Stimulated activated CD8-positive, alpha-beta memory T cell treated with anti-CD3 and anti-CD28 coated beads, Interleukin-15, amount 100 ng/mL, for 4 hours (primary cell): ENCODE measurements around the gene NXNL2.

Experiments
- DNase-seq, 2 donors: peaks; one replicate each; pipeline ENCODE4 v3.0.0-alpha.2; 2020; ENCODE audit warnings: low read depth in 2 of 2

Gene NXNL2

DNA sequence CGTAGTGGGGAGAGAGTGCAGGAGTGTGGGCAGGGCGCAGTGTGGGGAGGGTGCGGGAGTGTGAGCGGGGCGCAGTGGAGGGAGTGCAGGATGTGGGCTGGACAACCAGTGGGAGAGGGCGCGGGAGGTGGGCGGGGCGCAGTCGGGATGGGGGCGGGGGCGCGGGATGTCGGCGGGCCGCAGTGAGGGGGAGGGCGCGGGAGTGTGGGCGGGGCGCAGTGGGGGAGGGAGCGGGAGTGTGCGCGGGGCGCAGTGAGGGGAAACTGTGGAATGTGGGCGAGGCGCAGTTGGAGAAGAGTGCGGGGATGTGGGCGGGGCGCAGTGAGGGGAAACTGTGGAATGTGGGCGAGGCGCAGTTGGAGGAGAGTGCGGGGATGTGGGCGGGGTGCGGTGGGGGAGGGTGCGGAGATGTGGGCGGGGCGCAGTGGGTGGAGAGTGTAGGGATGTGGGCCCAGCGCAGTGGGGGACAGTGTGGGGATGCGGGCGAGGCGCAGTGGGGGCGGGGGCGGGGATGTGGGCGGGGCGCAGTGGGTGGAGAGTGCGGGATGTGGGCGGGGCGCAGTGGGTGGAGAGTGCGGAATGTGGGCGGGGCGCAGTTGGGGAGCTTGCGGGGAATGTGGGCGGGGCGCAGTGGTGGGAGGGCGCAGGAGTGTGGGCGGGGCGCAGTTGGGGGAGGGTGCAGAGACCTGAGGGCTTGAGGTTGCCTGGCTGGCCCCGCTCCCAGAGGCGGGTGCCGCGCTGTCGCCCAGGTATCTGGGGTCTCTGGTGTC lies at the start of gene NXNL2:
NXNL2 (plus strand) TSS at position 723 of the 770 bp plus-strand sequence. CDS start 257 bp downstream, outside the sequence.
- DNase-seq, result peak; percentile 4 to 30

DNA sequence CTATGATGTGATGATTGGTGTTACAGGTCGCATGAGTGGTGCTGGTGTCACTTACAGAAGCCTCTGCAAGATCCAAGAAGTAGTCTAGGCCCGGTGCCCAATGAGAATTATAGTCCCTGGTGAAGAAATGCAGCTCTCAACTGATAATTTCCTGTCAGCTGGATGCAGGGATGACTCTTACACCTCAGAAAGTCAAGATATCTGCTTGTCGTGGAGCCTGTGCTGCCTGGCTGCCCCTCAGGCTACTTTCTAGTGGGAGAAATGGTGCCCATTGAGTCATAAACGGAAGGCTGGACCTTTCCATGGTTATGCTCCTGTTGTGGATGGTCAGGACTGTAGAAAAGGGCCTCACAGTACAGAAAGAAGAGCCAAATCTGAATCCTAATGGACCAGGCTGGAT lies 46.8 kb upstream of the NXNL2 start:
- DNase-seq, result no peak

DNA sequence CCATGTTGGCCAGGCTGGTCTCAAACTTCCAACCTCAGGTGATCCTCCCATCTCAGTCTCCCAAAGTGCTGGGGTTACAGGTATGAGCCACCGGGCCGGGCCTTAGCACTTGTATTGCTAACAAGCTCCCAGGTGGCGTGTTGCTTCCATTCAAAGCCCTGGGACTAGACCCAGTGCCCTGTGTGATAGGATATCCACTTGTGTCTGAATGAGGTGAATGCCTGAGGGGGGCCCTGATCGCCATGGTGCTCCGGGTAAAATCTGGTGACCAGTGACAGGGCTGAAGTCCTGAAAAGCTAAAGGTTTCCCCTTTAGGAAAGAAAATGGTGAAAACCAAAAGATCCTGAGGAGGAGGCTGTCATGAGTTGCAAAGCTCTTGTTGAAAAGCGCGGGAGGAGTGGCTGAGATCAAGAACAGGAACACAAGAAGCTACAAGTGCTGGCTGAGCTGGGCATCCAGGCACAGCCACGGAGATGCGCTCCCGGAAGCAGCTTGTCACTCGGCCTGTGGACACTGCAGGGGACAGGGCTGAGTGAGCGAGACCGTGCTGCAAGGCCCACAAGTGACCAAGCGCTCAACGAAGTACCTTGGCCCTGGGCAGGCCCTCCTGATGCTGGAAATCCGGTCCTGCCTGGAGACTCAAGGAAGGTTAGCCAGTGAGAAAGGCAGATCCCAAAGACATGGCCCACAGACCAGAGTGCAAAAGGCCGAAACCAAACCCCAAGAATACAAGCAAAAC lies 39.8 kb upstream of the NXNL2 start:
- no peak for DNase-seq

- DNase-seq, result no peak
Measured at GRCh38 chr9:88497224-88497623, 37.8 kb upstream of the NXNL2 start.

DNA sequence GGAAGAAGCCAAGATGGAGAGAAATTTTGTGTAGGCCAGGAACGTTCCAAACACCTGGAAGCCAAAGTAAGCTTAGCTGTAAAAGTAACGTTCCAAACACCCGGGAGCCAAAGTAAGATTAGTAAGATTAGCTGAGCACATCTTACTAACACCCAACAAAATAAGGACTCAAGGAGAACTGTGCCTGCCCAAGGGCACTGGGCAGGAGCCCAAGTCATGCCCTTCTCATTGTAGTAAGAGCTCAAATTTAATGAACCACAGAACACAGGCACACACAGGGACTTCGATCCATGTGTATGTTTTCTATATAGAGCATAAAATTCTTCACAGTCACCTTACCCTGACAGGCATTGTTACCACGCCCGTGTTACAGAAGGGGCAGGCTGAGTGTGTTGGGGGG lies 36.1 kb upstream of the NXNL2 start:
- no peak for DNase-seq

GRCh38 chr9:88501086-88501485 lies 33.9 kb upstream of the NXNL2 start:
- DNase-seq, result no peak

DNA sequence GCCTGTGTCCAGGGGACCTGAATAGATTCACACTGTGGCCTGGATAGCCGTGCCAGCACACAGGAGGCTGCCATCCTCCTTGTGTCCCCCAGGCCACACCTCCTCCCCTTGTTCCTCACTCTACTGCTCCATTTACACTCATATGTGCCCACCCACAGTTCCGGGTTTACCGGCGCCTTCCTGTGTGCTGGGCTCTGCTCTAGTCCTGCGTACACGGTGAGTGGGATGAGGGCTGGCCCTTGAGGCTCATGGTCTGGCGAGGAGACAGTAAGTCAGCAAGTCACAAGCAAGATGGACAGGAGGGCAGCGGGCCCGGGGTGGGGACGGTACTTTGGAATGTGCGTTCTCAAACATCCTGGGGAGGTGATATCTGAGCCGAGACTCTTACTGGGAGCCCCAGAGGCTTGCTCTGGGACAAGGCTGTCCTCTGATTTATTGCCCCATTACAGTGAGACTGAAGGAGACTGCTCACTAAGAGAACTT lies 32.4 kb upstream of the NXNL2 start:
- DNase-seq, result no peak

GRCh38 chr9:88503081-88503844 lies 31.7 kb upstream of the NXNL2 start:
- DNase-seq, result no peak

DNA sequence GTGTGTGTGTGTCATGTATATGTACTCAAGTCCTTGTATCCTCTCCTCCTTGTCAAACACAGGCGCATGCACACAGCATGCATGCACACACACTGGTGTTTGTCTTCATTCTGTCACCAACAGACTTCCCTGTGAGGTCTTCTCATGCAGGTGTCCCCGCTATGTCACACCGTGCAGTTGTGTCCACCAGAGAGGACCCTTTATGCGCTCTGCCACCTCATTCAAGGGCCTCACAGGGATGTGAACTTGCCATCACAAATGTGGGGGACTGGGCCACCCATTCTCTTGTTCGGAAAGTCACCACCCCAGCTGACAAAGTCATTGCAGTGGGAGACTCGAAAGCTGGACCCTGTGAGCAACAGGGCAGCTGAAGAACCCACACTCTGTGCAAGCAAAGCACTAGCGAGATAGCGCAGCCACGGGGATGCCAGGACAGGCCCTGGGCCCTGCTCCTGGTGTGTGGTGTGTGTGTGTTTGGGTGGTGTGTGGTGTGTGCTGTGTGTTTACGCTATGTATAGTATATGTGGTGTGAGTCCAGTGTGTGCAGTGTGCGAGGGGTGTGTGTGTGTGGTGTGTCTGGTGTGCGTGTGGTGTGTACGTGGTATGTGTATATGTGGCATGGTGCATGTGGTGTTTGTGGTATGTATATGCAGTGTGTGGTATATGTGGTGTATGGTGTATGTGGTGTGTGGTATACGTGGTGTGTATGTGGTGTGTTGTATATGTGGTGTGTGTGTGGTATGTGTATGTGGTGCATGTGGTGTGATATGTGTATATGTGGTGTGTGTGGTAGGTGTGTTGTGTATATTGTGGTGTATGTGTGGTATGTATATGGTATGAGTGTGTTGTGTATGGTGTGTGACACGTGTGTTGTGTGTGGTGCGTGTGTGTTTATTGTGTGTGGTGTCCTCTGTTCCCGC lies 30.9 kb upstream of the NXNL2 start:
- DNase-seq, result no peak

GRCh38 chr9:88508326-88508725 lies 26.7 kb upstream of the NXNL2 start:
- no peak for DNase-seq

DNA sequence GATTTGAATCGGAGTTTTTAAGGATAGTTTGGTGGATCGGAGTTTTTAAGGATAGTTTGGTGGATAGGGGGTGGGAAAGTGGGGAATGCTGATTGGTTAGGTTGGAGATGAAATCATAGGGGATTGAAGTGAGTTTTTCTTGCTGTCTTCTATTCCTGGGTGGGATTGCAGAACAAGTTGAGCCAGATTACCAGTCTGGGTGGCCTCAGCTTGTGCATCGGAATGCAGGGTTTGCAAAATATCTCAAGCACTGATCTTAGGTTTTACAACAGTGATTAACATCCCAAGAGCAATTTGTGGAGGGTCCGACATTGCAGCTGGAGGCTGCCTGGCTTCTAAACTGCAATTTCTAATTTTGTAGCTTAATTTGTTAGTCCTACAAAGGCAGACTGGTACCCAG lies 23.1 kb upstream of the NXNL2 start:
- no peak for DNase-seq

GRCh38 chr9:88514247-88514646 lies 20.7 kb upstream of the NXNL2 start:
- DNase-seq, result no peak

GRCh38 chr9:88521308-88521707 lies 13.7 kb upstream of the NXNL2 start:
- DNase-seq, result no peak

DNA sequence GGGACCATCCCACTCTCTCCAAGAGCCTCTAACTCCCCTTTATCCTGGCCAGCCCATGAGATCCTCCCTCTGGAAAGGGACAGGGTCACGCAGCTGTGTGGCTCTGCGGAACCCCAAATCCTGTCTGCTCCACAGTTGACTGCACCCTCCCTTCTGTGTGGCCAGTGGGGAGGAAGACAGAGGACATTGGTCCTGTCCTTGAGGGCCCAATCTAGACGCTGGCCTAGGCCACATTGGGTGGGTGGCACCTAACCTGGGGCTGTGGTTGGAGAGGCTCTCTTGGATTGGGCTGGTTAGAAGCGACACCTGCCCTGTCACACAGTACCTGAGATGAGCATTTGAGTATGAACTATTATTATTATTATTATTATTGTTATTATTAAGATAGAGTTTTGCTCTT lies 12.6 kb upstream of the NXNL2 start:
- no peak for DNase-seq

DNA sequence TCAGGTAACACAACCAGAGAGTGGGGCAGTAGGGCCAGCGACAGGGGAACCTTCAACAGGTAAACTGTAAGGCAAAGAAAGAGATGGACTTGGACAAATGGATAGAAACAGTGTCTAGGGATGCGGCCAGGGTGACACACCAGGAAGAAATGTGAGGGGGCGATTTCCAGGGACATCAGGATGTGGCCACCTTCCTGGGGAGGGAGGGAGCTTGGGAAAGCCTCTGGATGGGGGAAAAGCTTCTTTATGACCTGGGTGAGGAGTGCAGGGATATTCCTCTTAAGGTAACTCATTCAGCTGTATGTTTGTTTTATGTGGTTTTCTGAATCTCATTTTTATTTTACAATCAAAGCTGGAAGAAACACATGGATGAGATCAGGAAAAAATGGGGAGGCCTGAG lies 11.9 kb upstream of the NXNL2 start:
- DNase-seq, result no peak

GRCh38 chr9:88524911-88525310 lies 10.1 kb upstream of the NXNL2 start:
- DNase-seq, result no peak

- DNase-seq, result no peak
Measured at GRCh38 chr9:88527618-88528017, 7.4 kb upstream of the NXNL2 start.

GRCh38 chr9:88528080-88528790 lies 6.7 kb upstream of the NXNL2 start:
- no peak for DNase-seq

DNA sequence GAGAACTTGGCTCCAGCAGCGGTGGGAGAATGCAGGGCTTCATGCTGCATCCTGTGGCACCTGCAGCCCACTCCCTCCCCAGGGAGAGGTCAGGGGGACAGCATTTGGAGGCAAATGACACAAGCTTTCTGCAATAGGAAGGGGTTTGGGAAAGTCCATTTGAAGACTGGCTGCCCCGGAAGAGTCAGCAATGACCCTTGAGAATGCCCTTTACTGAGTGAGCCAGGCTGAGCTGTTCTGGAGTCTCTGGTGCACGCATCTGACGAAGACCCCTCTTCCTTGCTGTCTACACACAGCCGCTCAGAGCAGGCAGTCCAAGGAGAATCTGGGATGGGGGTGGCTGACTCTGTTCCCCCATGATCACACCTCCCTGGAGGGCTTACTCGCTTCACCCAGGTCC lies 5.5 kb upstream of the NXNL2 start:
- no peak for DNase-seq

DNA sequence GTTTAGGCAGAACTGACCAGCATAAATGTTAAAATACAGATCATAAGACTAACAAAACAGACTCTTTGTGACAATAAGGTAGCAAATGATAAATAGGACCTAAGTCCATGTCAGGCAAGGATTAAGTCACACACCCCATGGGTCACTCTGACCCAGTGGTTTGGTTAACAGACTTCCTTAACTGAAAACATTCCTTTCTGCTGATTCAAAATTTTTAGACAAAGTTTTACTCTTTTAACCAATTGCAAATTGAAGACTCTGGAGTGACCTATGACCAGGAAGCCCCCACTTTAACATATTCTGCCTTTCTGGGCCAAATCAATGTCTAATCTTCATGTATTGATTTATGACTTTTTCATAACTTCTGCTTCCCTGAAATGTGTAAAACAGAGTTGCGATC lies 4.9 kb upstream of the NXNL2 start:
- no peak for DNase-seq
